Chondrocyte (in vitro differentiated cells): ENCODE measurements around the gene VSIG4. TPM values are rescaled to one million over a fixed set of nuclear protein-coding genes. Genes with fewer than 3 reads are reported as not detected.
A peak's percentile ranks its signal among the peaks of the same experiment; 100 is the strongest.

ENCODE experiments used
- DNase-seq: peaks from one replicate; pipeline ENCODE4 v3.0.0; 2021; ENCODE audit warnings: mixed read lengths, low spot score
- H3K27ac Mint-ChIP-seq: one replicate; pipeline ENCODE4 v1.8.0; 2021; ENCODE audit warnings: mild to moderate bottlenecking, moderate library complexity, mixed read lengths; ENCODE audit not compliant: unreplicated experiment
- H3K27me3 Mint-ChIP-seq: 2 replicates; pipeline ENCODE4 v1.8.0; 2021; ENCODE audit warnings: low read depth, mixed read lengths
- H3K36me3 Mint-ChIP-seq: 2 replicates; pipeline ENCODE4 v1.8.0; 2021; ENCODE audit warnings: low read depth, mixed read lengths
- H3K4me1 Mint-ChIP-seq: 2 replicates; pipeline ENCODE4 v1.8.0; 2021; ENCODE audit warnings: low read depth, mild to moderate bottlenecking, mixed read lengths
- H3K4me3 Mint-ChIP-seq: one replicate; pipeline ENCODE4 v1.8.0; 2021; ENCODE audit warnings: mild to moderate bottlenecking, moderate library complexity, mixed read lengths; ENCODE audit not compliant: unreplicated experiment
- H3K9me3 Mint-ChIP-seq: 2 replicates; pipeline ENCODE4 v1.8.0; 2021; ENCODE audit warnings: low read depth, mixed read lengths
- total RNA-seq: library from RNA; stranded (reverse); gene quantifications from 3 replicates; pipeline ENCODE4 v1.2.1, GENCODE V29; 2021
- TF ChIP-seq, protein P1 (sequence below): fragments of 200-600 bp; sonication (generic); IDR thresholded peaks from 2 replicates; pipeline ENCODE4 v1.5.0; 2021; ENCODE audit warnings: antibody characterized with exemption, mild to moderate bottlenecking, moderate library complexity

Gene VSIG4
- total RNA-seq, 1 donor from 2014 or later: not detected

DNA sequence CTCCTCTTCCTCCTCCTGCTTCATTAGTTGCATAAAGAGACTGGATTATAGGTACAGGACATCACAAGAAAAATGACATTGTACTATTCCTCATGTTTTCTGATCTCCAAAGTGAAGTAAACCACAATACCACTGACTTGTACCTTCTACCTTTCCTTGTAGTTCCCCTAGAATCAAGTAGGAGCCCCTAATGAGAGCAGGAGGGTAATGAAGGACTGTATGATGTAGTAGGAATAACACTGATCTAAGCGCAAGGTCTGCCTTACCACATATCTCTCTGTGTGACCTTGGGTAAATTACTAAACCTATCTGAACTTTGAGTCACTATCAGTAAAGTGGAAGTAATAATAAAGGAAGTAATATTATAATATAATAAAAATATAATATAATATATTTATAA lies 3.6 kb downstream of the VSIG4 start:
- no peaks in the 10 kb centered on the region for H3K9me3 Mint-ChIP-seq
- H3K27me3 Mint-ChIP-seq: no peaks in the 10 kb centered on the region
- no peak for DNase-seq
- H3K4me3 Mint-ChIP-seq: no peak overlapping the region
- H3K27ac Mint-ChIP-seq: no peak overlapping the region
- TF ChIP-seq, protein P1, sequence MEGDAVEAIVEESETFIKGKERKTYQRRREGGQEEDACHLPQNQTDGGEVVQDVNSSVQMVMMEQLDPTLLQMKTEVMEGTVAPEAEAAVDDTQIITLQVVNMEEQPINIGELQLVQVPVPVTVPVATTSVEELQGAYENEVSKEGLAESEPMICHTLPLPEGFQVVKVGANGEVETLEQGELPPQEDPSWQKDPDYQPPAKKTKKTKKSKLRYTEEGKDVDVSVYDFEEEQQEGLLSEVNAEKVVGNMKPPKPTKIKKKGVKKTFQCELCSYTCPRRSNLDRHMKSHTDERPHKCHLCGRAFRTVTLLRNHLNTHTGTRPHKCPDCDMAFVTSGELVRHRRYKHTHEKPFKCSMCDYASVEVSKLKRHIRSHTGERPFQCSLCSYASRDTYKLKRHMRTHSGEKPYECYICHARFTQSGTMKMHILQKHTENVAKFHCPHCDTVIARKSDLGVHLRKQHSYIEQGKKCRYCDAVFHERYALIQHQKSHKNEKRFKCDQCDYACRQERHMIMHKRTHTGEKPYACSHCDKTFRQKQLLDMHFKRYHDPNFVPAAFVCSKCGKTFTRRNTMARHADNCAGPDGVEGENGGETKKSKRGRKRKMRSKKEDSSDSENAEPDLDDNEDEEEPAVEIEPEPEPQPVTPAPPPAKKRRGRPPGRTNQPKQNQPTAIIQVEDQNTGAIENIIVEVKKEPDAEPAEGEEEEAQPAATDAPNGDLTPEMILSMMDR: no peak
- no peaks in the 10 kb centered on the region for H3K36me3 Mint-ChIP-seq
- H3K4me1 Mint-ChIP-seq: no peaks in the 10 kb centered on the region

DNA sequence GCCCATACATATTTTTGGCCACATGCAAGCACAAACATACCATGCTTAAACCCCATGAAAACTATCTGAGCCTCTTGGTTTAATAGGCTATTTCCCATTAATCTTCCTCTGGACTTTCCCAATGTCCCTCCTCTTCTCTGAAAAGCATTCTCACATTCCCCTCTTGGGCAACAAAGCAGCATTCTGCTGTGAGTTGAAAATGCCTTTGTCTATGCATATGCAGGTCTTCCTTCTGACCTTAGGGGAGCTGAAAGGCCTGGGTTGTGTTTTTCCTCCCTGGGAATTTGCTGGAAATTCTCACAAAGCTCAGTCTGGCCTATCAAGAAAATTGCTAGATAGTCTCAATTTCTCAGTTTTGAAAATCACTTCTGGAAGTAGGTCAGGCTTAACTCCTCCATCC lies 4.2 kb downstream of the VSIG4 start:
- TF ChIP-seq, protein P1: no peak
- no peak for DNase-seq
- no peaks in the 10 kb centered on the region for H3K36me3 Mint-ChIP-seq
- H3K27me3 Mint-ChIP-seq: no peaks in the 10 kb centered on the region
- H3K9me3 Mint-ChIP-seq: no peaks in the 10 kb centered on the region
- no peaks in the 10 kb centered on the region for H3K4me1 Mint-ChIP-seq
- H3K27ac Mint-ChIP-seq: no peak overlapping the region
- no peak overlapping the region for H3K4me3 Mint-ChIP-seq

DNA sequence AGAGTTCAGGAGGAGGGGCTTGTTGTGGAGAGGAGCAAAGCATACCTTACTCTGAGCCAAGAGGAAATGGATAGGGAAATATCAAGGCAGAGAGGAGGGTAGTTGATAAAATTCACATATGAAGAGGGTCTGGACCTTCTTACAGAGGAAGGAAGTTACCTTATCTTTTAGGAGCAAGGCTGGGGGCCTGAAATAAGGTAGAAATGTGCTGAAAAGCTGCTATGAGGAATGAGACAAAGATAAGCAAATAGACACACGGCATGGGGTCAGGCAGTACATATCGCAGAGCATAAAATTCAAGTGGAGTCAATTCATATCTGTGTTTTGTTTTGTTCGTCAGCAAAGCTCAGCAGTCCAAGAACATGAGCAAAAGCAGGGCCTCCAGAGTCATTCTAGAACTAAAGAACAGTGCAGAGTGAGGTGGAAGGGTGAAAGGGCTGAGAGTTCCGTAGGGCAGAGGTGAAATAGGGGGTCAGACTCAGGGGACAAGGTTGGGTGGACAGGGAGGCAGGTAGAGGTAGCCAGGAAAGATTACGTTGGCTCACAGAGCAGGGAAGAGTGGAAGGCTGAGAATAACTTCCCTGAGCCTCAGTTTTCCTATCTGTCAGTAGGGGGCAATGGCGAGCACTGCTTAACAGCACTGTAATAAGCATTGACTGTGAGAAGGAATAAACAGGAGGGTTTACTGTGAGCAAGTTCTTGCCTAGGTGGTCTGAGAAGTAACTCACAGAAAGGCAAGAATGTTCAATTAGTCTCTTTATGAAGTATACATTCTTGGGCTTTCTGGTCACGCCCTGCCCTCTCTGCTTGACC lies 9.2 kb downstream of the VSIG4 start:
- TF ChIP-seq, protein P1: peak; percentile 33
- Mint-ChIP-seq H3K4me3 (no peak overlapping the region), H3K27ac (no peak overlapping the region), H3K9me3 (no peaks in the 10 kb centered on the region), H3K27me3 (no peaks in the 10 kb centered on the region), H3K4me1 (no peaks in the 10 kb centered on the region), H3K36me3 (no peaks in the 10 kb centered on the region)
- DNase-seq: no peak

DNA sequence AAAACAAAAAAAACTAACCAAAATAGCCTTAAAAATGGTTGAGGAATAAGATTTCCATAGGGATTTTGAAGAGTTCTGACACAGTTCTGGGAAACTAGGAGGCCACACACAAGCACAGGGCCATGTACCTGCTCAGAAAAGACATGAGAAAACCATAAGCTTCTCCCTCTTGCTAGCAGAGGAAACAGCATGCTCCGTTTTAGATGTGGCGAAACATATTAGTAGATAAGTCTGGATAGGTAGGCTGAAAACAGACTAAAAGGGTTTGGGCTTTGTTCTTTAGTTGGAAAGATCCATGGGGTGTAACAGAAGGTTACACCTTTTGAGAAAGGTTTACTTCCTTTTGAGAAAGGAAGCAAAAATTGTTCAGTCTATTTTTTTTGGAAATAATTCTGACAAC lies 10.9 kb downstream of the VSIG4 start:
- no peaks in the 10 kb centered on the region for H3K4me1 Mint-ChIP-seq
- TF ChIP-seq, protein P1: no peak
- no peak overlapping the region for H3K4me3 Mint-ChIP-seq
- no peak for DNase-seq
- no peaks in the 10 kb centered on the region for H3K27me3 Mint-ChIP-seq
- peaks cover 4% of the 10 kb centered on the region for H3K9me3 Mint-ChIP-seq
- no peaks in the 10 kb centered on the region for H3K36me3 Mint-ChIP-seq
- no peak overlapping the region for H3K27ac Mint-ChIP-seq

DNA sequence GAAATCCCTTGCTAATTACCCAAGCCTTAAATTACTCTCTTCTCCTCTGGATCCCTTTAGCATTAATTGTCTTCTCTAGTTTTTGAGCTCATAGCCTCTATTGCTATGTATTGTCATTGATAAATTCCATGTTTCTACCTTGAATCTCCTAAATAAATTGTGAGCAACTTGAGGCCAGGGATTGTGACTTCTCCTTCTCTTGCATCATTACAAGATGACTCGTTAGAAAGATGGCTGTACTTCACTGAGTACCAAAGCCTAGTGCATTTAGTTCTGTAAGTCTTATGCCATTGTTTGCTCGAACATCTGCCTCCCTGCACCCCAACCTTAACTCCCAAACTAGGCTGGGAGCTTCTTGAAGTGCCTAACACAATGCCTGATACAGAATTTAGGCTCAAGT lies 15.3 kb downstream of the VSIG4 start:
- Mint-ChIP-seq H3K36me3 (no peaks in the 10 kb centered on the region), H3K4me3 (no peak overlapping the region), H3K4me1 (no peaks in the 10 kb centered on the region), H3K27me3 (no peaks in the 10 kb centered on the region), H3K27ac (no peak overlapping the region), H3K9me3 (peaks cover 7% of the 10 kb centered on the region)
- DNase-seq: no peak
- TF ChIP-seq, protein P1: no peak
